Type B pancreatic cell (in vitro differentiated cells): ENCODE measurements around the gene EFCAB8. TPM values are rescaled to one million over a fixed set of nuclear protein-coding genes. Genes with fewer than 3 reads are reported as not detected.

ENCODE experiments used
- DNase-seq: peaks from one replicate; pipeline ENCODE4 v3.0.0; 2021; ENCODE audit warnings: mixed read lengths; ENCODE audit not compliant: unreplicated experiment; ENCODE audit errors: extremely low spot score
- H3K27ac Mint-ChIP-seq: 2 replicates; pipeline ENCODE4 v1.8.0; 2021; ENCODE audit warnings: mild to moderate bottlenecking, mixed read lengths
- H3K27me3 Mint-ChIP-seq: 2 replicates; pipeline ENCODE4 v1.8.0; 2021; ENCODE audit warnings: mixed read lengths
- H3K36me3 Mint-ChIP-seq: 2 replicates; pipeline ENCODE4 v1.8.0; 2021; ENCODE audit warnings: mixed read lengths
- H3K4me1 Mint-ChIP-seq: one replicate; pipeline ENCODE4 v1.8.0; 2021; ENCODE audit warnings: mixed read lengths; ENCODE audit not compliant: unreplicated experiment
- H3K4me3 Mint-ChIP-seq: 2 replicates; pipeline ENCODE4 v1.8.0; 2021; ENCODE audit warnings: mild to moderate bottlenecking, mixed read lengths
- H3K9me3 Mint-ChIP-seq: 2 replicates; pipeline ENCODE4 v1.8.0; 2021; ENCODE audit warnings: mixed read lengths
- total RNA-seq: library from RNA; stranded (reverse); gene quantifications from 2 replicates; pipeline ENCODE4 v1.2.1, GENCODE V29; 2021; ENCODE audit warnings: low replicate concordance
- TF ChIP-seq, protein P1 (sequence below): fragments of 200-600 bp; sonication (generic); conservative IDR thresholded peaks from 2 replicates; pipeline ENCODE4 v1.5.0; 2021; ENCODE audit warnings: antibody characterized with exemption, mild to moderate bottlenecking

The EFCAB8 gene
- total RNA-seq, 1 donor from 2014 or later = 0.97 TPM

DNA sequence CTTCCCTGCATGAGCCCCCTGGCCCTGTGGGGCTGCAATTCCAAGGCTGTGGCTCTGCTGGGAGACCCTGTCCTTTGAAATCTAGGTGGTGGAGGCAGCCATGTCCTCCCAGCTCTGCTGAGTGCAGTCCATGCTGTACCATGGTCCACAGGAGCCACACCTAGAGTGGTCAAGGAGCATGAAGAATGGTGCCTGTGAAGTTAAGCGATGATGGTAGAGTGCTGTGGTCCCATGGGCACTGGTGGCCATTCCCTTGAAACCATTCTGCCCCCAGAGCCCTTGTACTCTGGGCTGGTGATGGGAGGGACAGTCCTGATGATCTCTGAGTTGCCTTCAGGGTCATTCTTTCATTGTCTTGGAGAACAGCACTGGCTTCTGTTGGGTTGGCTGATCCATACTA lies 55.3 kb downstream of the EFCAB8 start:
- TF ChIP-seq, protein P1, sequence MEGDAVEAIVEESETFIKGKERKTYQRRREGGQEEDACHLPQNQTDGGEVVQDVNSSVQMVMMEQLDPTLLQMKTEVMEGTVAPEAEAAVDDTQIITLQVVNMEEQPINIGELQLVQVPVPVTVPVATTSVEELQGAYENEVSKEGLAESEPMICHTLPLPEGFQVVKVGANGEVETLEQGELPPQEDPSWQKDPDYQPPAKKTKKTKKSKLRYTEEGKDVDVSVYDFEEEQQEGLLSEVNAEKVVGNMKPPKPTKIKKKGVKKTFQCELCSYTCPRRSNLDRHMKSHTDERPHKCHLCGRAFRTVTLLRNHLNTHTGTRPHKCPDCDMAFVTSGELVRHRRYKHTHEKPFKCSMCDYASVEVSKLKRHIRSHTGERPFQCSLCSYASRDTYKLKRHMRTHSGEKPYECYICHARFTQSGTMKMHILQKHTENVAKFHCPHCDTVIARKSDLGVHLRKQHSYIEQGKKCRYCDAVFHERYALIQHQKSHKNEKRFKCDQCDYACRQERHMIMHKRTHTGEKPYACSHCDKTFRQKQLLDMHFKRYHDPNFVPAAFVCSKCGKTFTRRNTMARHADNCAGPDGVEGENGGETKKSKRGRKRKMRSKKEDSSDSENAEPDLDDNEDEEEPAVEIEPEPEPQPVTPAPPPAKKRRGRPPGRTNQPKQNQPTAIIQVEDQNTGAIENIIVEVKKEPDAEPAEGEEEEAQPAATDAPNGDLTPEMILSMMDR = no peak
- H3K4me3 Mint-ChIP-seq = no peak overlapping the region
- peaks cover 10% of the 10 kb centered on the region for H3K27me3 Mint-ChIP-seq
- no peak overlapping the region for H3K27ac Mint-ChIP-seq
- no peaks in the 10 kb centered on the region for H3K36me3 Mint-ChIP-seq
- H3K4me1 Mint-ChIP-seq = no peaks in the 10 kb centered on the region
- peaks cover 4% of the 10 kb centered on the region for H3K9me3 Mint-ChIP-seq
- DNase-seq = peak; percentile 61

DNA sequence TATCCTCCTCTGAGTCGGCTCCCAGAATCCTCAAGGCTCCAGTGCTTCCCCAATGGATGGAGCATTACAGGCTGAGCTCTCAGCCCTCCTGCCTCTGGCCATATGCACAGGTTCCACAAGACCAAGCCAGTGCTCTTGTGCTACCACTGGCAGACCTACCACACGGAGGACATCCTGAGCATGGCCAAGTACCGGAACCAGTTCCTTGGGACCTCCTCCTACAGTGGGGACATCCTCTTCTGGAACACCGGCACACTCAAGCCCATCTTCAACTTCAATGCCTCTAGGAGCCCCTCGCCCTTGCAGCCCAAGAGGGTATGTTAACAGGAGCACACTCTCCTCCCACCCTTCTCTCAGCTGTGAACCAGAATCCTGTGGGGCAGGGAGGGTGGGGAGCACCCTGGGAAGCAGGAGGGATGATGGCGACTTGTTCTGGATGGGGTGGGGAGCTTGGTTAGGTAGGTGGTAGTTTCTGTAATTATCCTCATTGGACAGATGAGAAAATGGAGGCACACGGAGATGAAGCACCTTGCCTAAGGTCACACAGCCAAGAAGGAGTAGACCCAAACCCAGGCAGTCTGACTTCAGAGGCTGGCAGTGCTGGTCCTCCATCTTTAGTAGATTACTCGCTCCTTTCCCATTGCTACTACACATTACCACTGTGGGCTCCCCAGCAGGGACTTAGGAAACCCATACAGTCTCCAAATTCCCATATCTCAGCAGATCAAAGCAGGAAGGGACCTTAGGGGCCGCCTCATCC lies 58.6 kb downstream of the EFCAB8 start:
- Mint-ChIP-seq H3K36me3 (no peaks in the 10 kb centered on the region), H3K4me1 (no peaks in the 10 kb centered on the region), H3K9me3 (peaks cover 4% of the 10 kb centered on the region), H3K4me3 (no peak overlapping the region), H3K27ac (no peak overlapping the region), H3K27me3 (peaks cover 20% of the 10 kb centered on the region)
- peak; percentile 51 for DNase-seq
- TF ChIP-seq, protein P1 = no peak

DNA sequence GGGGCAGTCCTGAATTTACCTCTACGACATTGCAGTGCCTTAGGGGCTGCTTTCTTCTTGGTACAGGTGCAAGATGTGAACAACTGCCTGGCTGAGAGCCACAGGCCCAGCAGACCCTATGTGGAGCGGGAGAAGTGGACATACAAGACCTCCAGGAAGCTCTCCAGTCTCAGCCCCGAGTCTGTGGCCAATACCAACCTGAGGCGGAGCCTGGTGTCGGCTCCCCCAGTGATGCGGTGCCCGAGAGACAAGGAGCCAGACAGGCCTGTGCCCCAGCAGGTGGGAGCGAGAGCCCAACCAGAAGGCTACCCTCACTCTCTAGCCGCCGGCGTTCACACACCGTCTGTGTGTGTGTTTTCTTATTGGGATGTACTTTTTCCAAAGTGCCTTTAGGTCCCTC lies 59.6 kb downstream of the EFCAB8 start:
- Mint-ChIP-seq H3K27me3 (peaks cover 22% of the 10 kb centered on the region), H3K36me3 (no peaks in the 10 kb centered on the region), H3K4me1 (no peaks in the 10 kb centered on the region), H3K9me3 (peaks cover 4% of the 10 kb centered on the region), H3K4me3 (no peak overlapping the region), H3K27ac (no peak overlapping the region)
- TF ChIP-seq, protein P1 = no peak
- peak; percentile 67 for DNase-seq

DNA sequence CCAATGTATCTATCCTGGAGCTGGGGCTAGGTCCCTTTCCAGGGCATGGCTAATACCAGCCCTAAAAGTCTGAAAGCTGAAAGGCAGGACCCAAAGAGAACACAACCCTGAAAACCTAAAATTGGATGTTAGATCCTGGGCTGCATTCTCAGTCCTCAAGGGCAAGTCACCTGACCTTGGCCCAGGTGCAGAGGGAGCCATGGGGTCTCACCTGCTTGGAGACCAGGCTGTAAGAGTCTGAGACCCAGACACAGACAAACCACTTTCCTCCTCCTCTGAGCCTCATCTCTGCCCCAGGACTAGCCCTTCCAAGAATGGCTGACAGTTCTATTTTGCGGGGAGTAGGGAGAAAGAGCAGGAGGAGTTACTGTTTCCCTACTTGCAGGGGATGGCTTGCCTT lies 60.0 kb downstream of the EFCAB8 start:
- H3K4me3 Mint-ChIP-seq = no peak overlapping the region
- TF ChIP-seq, protein P1 = no peak
- H3K36me3 Mint-ChIP-seq = no peaks in the 10 kb centered on the region
- H3K9me3 Mint-ChIP-seq = peaks cover 4% of the 10 kb centered on the region
- DNase-seq = peak; percentile 43
- peaks cover 22% of the 10 kb centered on the region for H3K27me3 Mint-ChIP-seq
- H3K27ac Mint-ChIP-seq = no peak overlapping the region
- no peaks in the 10 kb centered on the region for H3K4me1 Mint-ChIP-seq

DNA sequence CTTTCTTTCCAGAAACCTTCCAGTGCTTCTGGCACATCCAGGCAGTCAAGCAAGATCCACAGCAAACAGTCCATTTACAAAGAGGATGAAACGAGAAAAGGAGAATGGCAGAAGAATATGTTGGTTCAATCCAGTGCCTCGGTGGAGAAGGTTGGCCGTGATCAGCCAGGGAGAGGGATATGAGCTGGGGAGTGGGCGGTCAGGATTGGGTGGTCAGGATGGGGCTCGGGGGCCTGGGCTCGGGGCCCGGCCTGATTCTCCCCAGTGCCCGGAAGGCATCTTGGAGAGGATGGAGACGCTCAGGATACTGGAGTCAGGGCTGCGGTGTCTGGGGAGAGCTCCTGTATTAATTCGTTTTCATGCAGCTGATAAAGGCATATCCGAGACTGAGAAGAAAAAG lies 61.3 kb downstream of the EFCAB8 start:
- Mint-ChIP-seq H3K27me3 (peaks cover 20% of the 10 kb centered on the region), H3K27ac (no peak overlapping the region), H3K36me3 (no peaks in the 10 kb centered on the region), H3K4me3 (no peak overlapping the region), H3K4me1 (no peaks in the 10 kb centered on the region), H3K9me3 (no peaks in the 10 kb centered on the region)
- TF ChIP-seq, protein P1 = no peak
- DNase-seq = peak; percentile 63
